ENCODE results near the gene GPATCH8. TPM values are rescaled to one million over a fixed set of nuclear protein-coding genes. Genes with fewer than 3 reads are reported as not detected.
"Not testable (repeated sequence)": the region's sequence is repeated elsewhere in the genome, so short reads cannot be mapped to it uniquely, and the experiment has no call there.

Gene GPATCH8
- total RNA-seq, 1 donor from 2014 or later = 49.2 TPM

GRCh38 chr17:44378171-44378705, 125.0 kb downstream of the GPATCH8 start:
- intact Hi-C loops (cut with micrococcal nuclease) = no loop called here

GRCh38 chr17:44376779-44377178, 126.4 kb downstream of the GPATCH8 start:
- intact Hi-C loops (cut with micrococcal nuclease) = no loop called here

GRCh38 chr17:44376124-44376523, 127.1 kb downstream of the GPATCH8 start:
- intact Hi-C loops (cut with micrococcal nuclease) = no loop called here

GRCh38 chr17:44375196-44376017, 127.8 kb downstream of the GPATCH8 start:
- intact Hi-C loops (cut with micrococcal nuclease) = no loop called here

GRCh38 chr17:44374306-44375195, 128.7 kb downstream of the GPATCH8 start:
- intact Hi-C loops (cut with micrococcal nuclease) = no loop called here

GRCh38 chr17:44372036-44372435, 131.2 kb downstream of the GPATCH8 start:
- intact Hi-C loops (cut with micrococcal nuclease) = no loop called here

- intact Hi-C loops (cut with micrococcal nuclease) = not testable (repeated sequence)
These were observed 133.7 kb downstream of the GPATCH8 start for GRCh38 chr17:44369414-44370023.

- intact Hi-C loops (cut with micrococcal nuclease) = not testable (repeated sequence)
These were observed 134.6 kb downstream of the GPATCH8 start for GRCh38 chr17:44368391-44369243.

- intact Hi-C loops (cut with micrococcal nuclease) = no loop called here
These were observed 135.8 kb downstream of the GPATCH8 start for GRCh38 chr17:44367231-44367979.

GRCh38 chr17:44365051-44365450, 138.2 kb downstream of the GPATCH8 start:
- intact Hi-C loops (cut with micrococcal nuclease) = not testable (repeated sequence)

GRCh38 chr17:44363613-44364159, 139.5 kb downstream of the GPATCH8 start, which contains the start of gene FAM171A2:
FAM171A2 (minus strand) TSS chr17:44363853; CDS start chr17:44363714, 139 bp downstream.
- intact Hi-C loops (cut with micrococcal nuclease) = no loop called here

- intact Hi-C loops (cut with micrococcal nuclease) = no loop called here
These were observed 140.1 kb downstream of the GPATCH8 start for GRCh38 chr17:44362949-44363612.

GRCh38 chr17:44362459-44362948, 140.7 kb downstream of the GPATCH8 start:
- intact Hi-C loops (cut with micrococcal nuclease) = no loop called here

- intact Hi-C loops (cut with micrococcal nuclease) = no loop called here
These were observed 141.6 kb downstream of the GPATCH8 start for GRCh38 chr17:44361292-44362260.

- intact Hi-C loops (cut with micrococcal nuclease) = no loop called here
These were observed 142.4 kb downstream of the GPATCH8 start for GRCh38 chr17:44360826-44361225.

GRCh38 chr17:44360144-44360533, 143.1 kb downstream of the GPATCH8 start:
- intact Hi-C loops (cut with micrococcal nuclease) = no loop called here

- intact Hi-C loops (cut with micrococcal nuclease) = no loop called here
These were observed 143.6 kb downstream of the GPATCH8 start for GRCh38 chr17:44359458-44360143.
